H1 (cell line): ENCODE results near the gene TXNDC16. TPM values are rescaled to one million over a fixed set of nuclear protein-coding genes. Genes with fewer than 3 reads are reported as not detected.

Source experiments
- CTCF ChIA-PET: fragments of 300-600 bp; sonication (Branson Sonifier 250); formaldehyde crosslinking; loops from one replicate; lab custom pipeline; 2021; ENCODE audit not compliant: partially characterized antibody; lab: Charles Lee
- POLR2A ChIA-PET: fragments of 300-600 bp; sonication (Branson Sonifier 250); formaldehyde crosslinking; loops from one replicate; lab custom pipeline; 2021; ENCODE audit warnings: inconsistent platforms; ENCODE audit not compliant: partially characterized antibody; lab: Charles Lee
- DNase-seq, 2 experiments: peaks; one replicate each; pipeline versions ENCODE4 v3.0.0 to v3.0.0-alpha.2; 2010 to 2022; ENCODE audit warnings: low spot score in 2 of 2, low read depth in 1 of 2, mixed read lengths in 1 of 2
- FAIRE-seq: peaks from 2 replicates; lab custom pipeline; 2011; peaks lifted over from hg19 to GRCh38; lab: Jason Lieb, UNC
- H2AFZ ChIP-seq: 2 replicates; pipeline ENCODE4 v1.8.1; 2012; ENCODE audit warnings: low read length, inconsistent platforms
- H2AK5ac ChIP-seq: 2 replicates; pipeline ENCODE4 v1.6.1; 2013; ENCODE audit warnings: low read depth, low read length
- H2BK120ac ChIP-seq: replicated peaks from 2 replicates; pipeline ENCODE3; 2013; ENCODE audit warnings: low read depth, low read length, inconsistent platforms
- H2BK12ac ChIP-seq: 2 replicates; pipeline ENCODE4 v1.6.1; 2013; ENCODE audit warnings: low read depth, low read length
- H2BK15ac ChIP-seq: 2 replicates; pipeline ENCODE4 v1.6.1; 2013; ENCODE audit warnings: low read length
- H2BK20ac ChIP-seq: 2 replicates; pipeline ENCODE4 v1.6.1; 2013; ENCODE audit warnings: low read length
- H2BK5ac ChIP-seq: 2 replicates; pipeline ENCODE4 v1.6.1; 2013; ENCODE audit warnings: low read depth, low read length
- H3K14ac ChIP-seq: 2 replicates; pipeline ENCODE4 v1.6.1; 2013; ENCODE audit warnings: inconsistent platforms; ENCODE audit not compliant: insufficient read length
- H3K18ac ChIP-seq: 2 replicates; pipeline ENCODE4 v1.6.1; 2013; ENCODE audit warnings: low read length; ENCODE audit errors: extremely low read depth
- H3K23ac ChIP-seq: 2 replicates; pipeline ENCODE4 v1.6.1; 2013; ENCODE audit warnings: inconsistent platforms; ENCODE audit not compliant: insufficient read length
- H3K23me2 ChIP-seq: 2 replicates; pipeline ENCODE4 v1.6.1; 2013; ENCODE audit warnings: low read depth, low read length
- H3K27ac ChIP-seq: 2 replicates; pipeline ENCODE4 v1.6.1; 2011; ENCODE audit warnings: low read depth, low read length, inconsistent platforms
- H3K27me3 ChIP-seq, 4 experiments: replicated peaks in 1 of 4; 1 replicate in 1 of 4; 2 replicates in 3 of 4; pipeline versions ENCODE4 v1.6.1 to v1.8.1; 2011 to 2013; ENCODE audit warnings: low read length in 3 of 4, mild to moderate bottlenecking in 3 of 4, inconsistent platforms in 2 of 4, mixed read lengths in 2 of 4, moderate library complexity in 1 of 4; ENCODE audit not compliant: control insufficient read depth in 3 of 4, insufficient read depth in 3 of 4; ENCODE audit errors: extremely low read depth in 1 of 4
- H3K36me3 ChIP-seq, 4 experiments: 2 replicates each; pipeline versions ENCODE4 v1.6.1 to v1.8.1; 2011 to 2013; ENCODE audit warnings: mild to moderate bottlenecking in 4 of 4, low read length in 3 of 4, moderate library complexity in 2 of 4, control low read depth in 1 of 4, inconsistent platforms in 1 of 4; ENCODE audit not compliant: insufficient read depth in 4 of 4, control insufficient read depth in 2 of 4
- H3K4ac ChIP-seq: replicated peaks from 2 replicates; pipeline ENCODE3; 2013; ENCODE audit warnings: low read length, low read depth, mixed read lengths, inconsistent platforms; ENCODE audit not compliant: insufficient read length
- H3K4me1 ChIP-seq, 4 experiments: replicated peaks in 1 of 4; 1 replicate in 1 of 4; 2 replicates in 3 of 4; pipeline versions ENCODE4 v1.6.1 to v1.8.1; 2011 to 2013; ENCODE audit warnings: low read length in 3 of 4, inconsistent platforms in 2 of 4, mixed read lengths in 1 of 4; ENCODE audit not compliant: insufficient read depth in 4 of 4, control insufficient read depth in 3 of 4
- H3K4me2 ChIP-seq, 2 experiments: 2 replicates each; pipeline versions ENCODE4 v1.6.1 to v1.8.1; 2011 to 2013; ENCODE audit warnings: low read depth in 2 of 2, low read length in 2 of 2, control low read depth in 1 of 2, inconsistent platforms in 1 of 2, mild to moderate bottlenecking in 1 of 2; ENCODE audit not compliant: insufficient read depth in 1 of 2
- H3K4me3 ChIP-seq, 4 experiments: fragments of 200-600, 300-600 bp in 1 of 4; sonication (generic), shearing (Covaris generic), sonication (Bioruptor Twin) in 1 of 4; 2 replicates each; pipeline versions ENCODE4 v1.5.1 to v1.8.1; 2011 to 2016; ENCODE audit warnings: low read length in 4 of 4, low read depth in 3 of 4, control low read depth in 2 of 4, inconsistent platforms in 2 of 4, mild to moderate bottlenecking in 2 of 4, mixed read lengths in 1 of 4, moderate library complexity in 1 of 4; ENCODE audit not compliant: insufficient read depth in 2 of 4; ENCODE audit errors: extremely low read depth in 1 of 4
- H3K56ac ChIP-seq: replicated peaks from 2 replicates; pipeline ENCODE3; 2013; ENCODE audit warnings: low read depth, mild to moderate bottlenecking, mixed read lengths, low read length, inconsistent platforms; ENCODE audit not compliant: insufficient read length
- H3K79me1 ChIP-seq: 2 replicates; pipeline ENCODE4 v1.6.1; 2013; ENCODE audit warnings: low read depth, low read length, control low read depth
- H3K79me2 ChIP-seq, 2 experiments: 2 replicates each; pipeline versions ENCODE4 v1.6.1 to v1.8.1; 2012 to 2013; ENCODE audit warnings: low read length in 2 of 2, mild to moderate bottlenecking in 2 of 2, inconsistent platforms in 1 of 2; ENCODE audit not compliant: insufficient read depth in 2 of 2, control insufficient read depth in 1 of 2
- H3K9ac ChIP-seq, 4 experiments: replicated peaks in 1 of 4; 1 replicate in 1 of 4; 2 replicates in 3 of 4; pipeline versions ENCODE4 v1.6.1 to v1.8.1; 2011 to 2013; ENCODE audit warnings: low read depth in 3 of 4, low read length in 3 of 4, control low read depth in 2 of 4, mild to moderate bottlenecking in 2 of 4, moderate library complexity in 2 of 4, inconsistent platforms in 1 of 4; ENCODE audit errors: extremely low read depth in 1 of 4
- H3K9me3 ChIP-seq, 2 experiments: 2 replicates each; pipeline versions ENCODE4 v1.6.1 to v1.8.1; 2012 to 2013; ENCODE audit warnings: mild to moderate bottlenecking in 2 of 2, moderate library complexity in 2 of 2, control low read depth in 1 of 2, inconsistent platforms in 1 of 2, low read depth in 1 of 2, low read length in 1 of 2, mixed read lengths in 1 of 2; ENCODE audit not compliant: insufficient read depth in 2 of 2
- H4K20me1 ChIP-seq, 2 experiments: replicated peaks in 1 of 2; 2 replicates each; pipeline versions ENCODE3 to v1.8.1; 2011 to 2013; ENCODE audit warnings: inconsistent platforms in 2 of 2, low read length in 2 of 2, mild to moderate bottlenecking in 1 of 2; ENCODE audit not compliant: insufficient read depth in 2 of 2, control insufficient read depth in 1 of 2
- H4K5ac ChIP-seq: 2 replicates; pipeline ENCODE4 v1.6.1; 2013; ENCODE audit warnings: low read length, low read depth, mixed read lengths, inconsistent platforms; ENCODE audit not compliant: insufficient read length
- H4K8ac ChIP-seq: 2 replicates; pipeline ENCODE4 v1.8.0; 2013; ENCODE audit warnings: mild to moderate bottlenecking, moderate library complexity, low read length, inconsistent platforms; ENCODE audit not compliant: insufficient read depth; ENCODE audit errors: extremely low read depth
- H4K91ac ChIP-seq: replicated peaks from 2 replicates; pipeline ENCODE3; 2013; ENCODE audit warnings: low read length, mixed read lengths, inconsistent platforms; ENCODE audit not compliant: insufficient read length
- CHD1 ChIP-seq: IDR thresholded peaks from 2 replicates; pipeline ENCODE4 v1.6.1; 2012; ENCODE audit warnings: low read depth, low read length, improper control_type of control experiment
- KDM4A ChIP-seq: IDR thresholded peaks from one replicate; pipeline ENCODE4 v1.7.1; 2012; ENCODE audit warnings: low read depth, mild to moderate bottlenecking, moderate library complexity, low read length, inconsistent platforms; ENCODE audit not compliant: severe bottlenecking
- POU5F1 ChIP-seq: IDR thresholded peaks from 2 replicates; pipeline ENCODE4 v1.6.1; 2011; ENCODE audit warnings: low read depth, mild to moderate bottlenecking, low read length, moderate library complexity
- RFX5 ChIP-seq: IDR thresholded peaks from 2 replicates; pipeline ENCODE4 v1.6.1; 2011; ENCODE audit warnings: low read depth, low read length, improper control_type of control experiment, borderline replicate concordance
- SRF ChIP-seq: IDR thresholded peaks from 2 replicates; pipeline ENCODE4 v1.6.1; 2011; ENCODE audit warnings: mild to moderate bottlenecking, low read depth, low read length, moderate library complexity
- WGBS, 2 experiments: shearing (Covaris generic) in 1 of 2; methylation state at CpG; one replicate each; pipeline versions ENCODE4 v1.1.6 to v1.1.7; 2013 to 2015; ENCODE audit warnings: low lambda C conversion rate in 2 of 2, mixed read lengths in 2 of 2, inconsistent platforms in 1 of 2, low coverage in 1 of 2, missing lambda C conversion rate in 1 of 2; ENCODE audit not compliant: insufficient replicate concordance in 2 of 2, insufficient coverage in 1 of 2, insufficient read length in 1 of 2; ENCODE audit errors: extremely low coverage in 1 of 2, missing lambda C conversion rate in 1 of 2; 5-methylcytosine and 5-hydroxymethylcytosine counted together
- polyA plus RNA-seq, 7 experiments: library from polyadenylated mRNA; depleted of rRNA in 3 of 7; stranded (reverse) in 5 of 7; unstranded in 2 of 7; fragments of >200 nt in 5 of 7; fragments of 200-250 nt in 2 of 7; gene quantifications; 1 replicate in 5 of 7; 2 replicates in 1 of 7; 4 replicates in 1 of 7; pipeline versions ENCODE4 v1.2.1 to v1.2.3, GENCODE V29; 2011 to 2013; ENCODE audit warnings: missing spikeins in 2 of 7, mixed read lengths in 2 of 7
- total RNA-seq: library from RNA; stranded (reverse); fragmentation: NEBNext Ultra II Directional; extraction: Animal tissue kit (Norgen Biotek cat#: 25700); gene quantifications from 2 replicates; pipeline ENCODE4 v1.2.1, GENCODE V29; 2021

Gene TXNDC16
- total and polyA plus RNA-seq, 2 of the 8 experiments (the other 6 are each of a cell fraction or from before 2014, with no cell fraction given): 6.7 to 14.3 TPM

DNA sequence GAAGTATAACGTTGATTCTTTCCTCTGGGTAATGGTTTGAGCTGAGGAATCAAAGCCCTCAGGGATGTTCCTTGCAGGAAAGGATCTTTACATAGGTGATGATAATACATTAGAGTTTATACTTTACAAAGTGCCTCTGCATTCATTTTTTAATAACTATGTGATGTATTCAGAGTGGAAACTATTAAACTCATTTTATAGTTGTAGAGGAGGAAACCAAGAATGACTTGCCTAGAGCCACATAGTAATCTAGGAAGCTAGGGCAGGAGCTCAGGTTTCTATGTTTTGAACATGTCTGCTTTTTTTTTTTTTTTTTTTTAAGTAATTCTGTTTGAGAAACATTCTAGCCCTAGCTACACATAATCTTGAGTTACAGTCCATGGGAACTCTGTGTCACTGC, 117.3 kb downstream of the TXNDC16 start:
- no peak for DNase-seq
- Histone ChIP-seq H2AFZ (no peak overlapping the region), H3K18ac (no peak overlapping the region), H2BK12ac (no peak overlapping the region), H4K91ac (no peak overlapping the region), H3K23me2 (no peaks in the 10 kb centered on the region), H2BK15ac (no peak overlapping the region), H3K27ac (no peak overlapping the region), H3K79me2 (no peaks in the 10 kb centered on the region), H3K4me3 (no peak overlapping the region), H3K9ac (no peak overlapping the region), H3K4me1 (no peaks in the 10 kb centered on the region), H4K8ac (no peak overlapping the region), H3K56ac (no peak overlapping the region), H4K20me1 (no peaks in the 10 kb centered on the region), H2BK20ac (no peak overlapping the region), H3K79me1 (no peaks in the 10 kb centered on the region), H3K36me3 (no peaks in the 10 kb centered on the region; a peak in 1 of 8 replicates), H3K9me3 (no peaks in the 10 kb centered on the region), H3K23ac (no peak overlapping the region), H2AK5ac (no peak overlapping the region), H3K14ac (no peak overlapping the region), H2BK5ac (no peak overlapping the region), H2BK120ac (no peak overlapping the region), H3K4ac (no peak overlapping the region), H3K4me2 (no peak overlapping the region), H4K5ac (no peak overlapping the region), H3K27me3 (no peaks in the 10 kb centered on the region)
- ChIA-PET CTCF (interaction anchor here (0.6 to 1.0 kb wide), 2 partner anchors 101 to 412 kb away, joined by 3 to 4 read pairs; no protein-coding TSS in a partner anchor), POLR2A (interaction anchor here (0.6 to 1.2 kb wide), 2 partner anchors 22 to 459 kb away, joined by 3 read pairs; no protein-coding TSS in a partner anchor)
- no peak for FAIRE-seq
- WGBS, 2 experiments: 87% methylated on average over 1 of the region's 1 CpG; no CpG with 5 or more reads in 1 of the 2 experiments
- TF ChIP-seq POU5F1 (no peak), KDM4A (no peak), SRF (no peak), RFX5 (no peak), CHD1 (no peak)
